Activated T-cell treated with anti-CD3 and anti-CD28 coated beads, Interleukin-2, amount 50 U/mL, for 48 hours (primary cell): ENCODE results near the gene METTL23.

ENCODE experiments used
- DNase-seq, 2 experiments: peaks; one replicate each; pipeline ENCODE4 v3.0.0-alpha.2; 2020

Gene METTL23

DNA sequence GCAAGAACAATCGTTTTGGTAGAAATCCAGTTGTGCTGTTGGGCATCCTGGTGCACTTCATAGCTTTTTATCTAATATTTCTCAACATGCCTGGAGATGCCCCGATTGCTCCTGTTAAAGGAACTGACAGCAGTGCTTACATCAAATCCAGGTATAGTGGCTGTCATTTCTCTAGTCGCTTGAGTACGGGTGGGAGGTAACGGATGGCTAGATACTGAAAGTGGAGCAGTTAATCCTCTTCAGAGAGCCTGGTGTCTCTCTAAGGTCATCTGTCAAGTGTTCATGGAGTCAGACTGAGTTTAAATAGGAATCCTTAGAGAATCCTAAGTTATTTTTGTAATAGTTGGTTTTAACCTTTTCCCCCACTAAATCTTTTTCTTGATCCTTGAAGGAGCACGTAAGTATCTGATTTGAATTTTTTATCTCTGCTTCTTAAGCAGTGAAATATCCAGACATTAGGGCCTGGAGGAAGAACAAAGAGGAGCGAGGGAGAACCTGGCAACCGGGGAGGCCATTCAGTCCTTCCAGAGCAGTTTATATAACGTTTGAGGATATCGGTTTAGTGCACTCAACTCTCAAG is 48.5 kb downstream of the METTL23 start:
- DNase-seq = no peak

- no peak for DNase-seq
Observed at GRCh38 chr17:76781056-76781982, 54.7 kb downstream of the METTL23 start.

DNA sequence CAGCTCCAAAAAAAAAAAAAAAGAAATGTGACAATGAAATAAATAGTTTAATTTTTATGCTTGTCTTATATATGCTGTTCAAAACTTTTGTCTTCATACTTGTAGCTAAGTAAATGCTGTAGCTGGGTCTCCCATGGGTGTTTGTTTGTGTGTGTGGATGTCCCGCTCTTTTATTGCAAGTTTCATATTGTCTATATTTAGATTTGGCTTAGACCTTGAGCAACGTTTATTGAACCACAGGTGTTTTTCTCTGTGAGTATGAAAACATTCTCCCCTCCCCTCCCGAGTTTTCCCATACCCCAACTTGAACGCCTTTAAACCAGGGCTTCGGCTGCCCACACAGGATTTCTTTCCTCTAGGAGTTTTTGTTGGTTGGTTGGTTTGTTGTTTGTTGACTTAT is 56.5 kb downstream of the METTL23 start:
- DNase-seq = no peak
